ENCODE measurements around the gene MPC1L. TPM values are rescaled to one million over a fixed set of nuclear protein-coding genes. Genes with fewer than 3 reads are reported as not detected.

Gene MPC1L
- total RNA-seq, 1 experiment from 2014 or later: not detected

- no peak for TF ChIP-seq REST (IDR thresholded peaks at IDR 0.05; ENCODE audit: low read depth)
- TF ChIP-seq YY1 (IDR thresholded peaks at IDR 0.05; ENCODE audit: extremely low read depth, insufficient replicate concordance, low read depth, low read length): no peak
- no peak for TF ChIP-seq SRF (IDR thresholded peaks at IDR 0.05; ENCODE audit: low read depth)
- no peak for TF ChIP-seq TCF7L2 (IDR thresholded peaks at IDR 0.05; ENCODE audit: borderline replicate concordance, extremely low read depth, insufficient read depth, insufficient read length)
- no peak for TF ChIP-seq ATF3 (IDR thresholded peaks at IDR 0.05)
- no peak for TF ChIP-seq POLR2A (IDR thresholded peaks at IDR 0.05; ENCODE audit: borderline replicate concordance, extremely low read depth, insufficient read depth, insufficient read length)
- no peak for TF ChIP-seq JUND (IDR thresholded peaks at IDR 0.05)
- TF ChIP-seq SIN3A (IDR thresholded peaks at IDR 0.05; ENCODE audit: low read depth): no peak
- TF ChIP-seq CBX3 (IDR thresholded peaks at IDR 0.05; ENCODE audit: low read depth): no peak
- no peak for TF ChIP-seq ZFX (IDR thresholded peaks at IDR 0.05)
- TF ChIP-seq EGR1 (IDR thresholded peaks at IDR 0.05; ENCODE audit: low read depth): no peak
These were observed 45.1 kb upstream of the MPC1L start (continued) for GRCh38 chrX:40578039-40578695.

GRCh38 chrX:40579141-40579540 lies 44.1 kb upstream of the MPC1L start:
- TF ChIP-seq ATF3 (IDR thresholded peaks at IDR 0.05): no peak
- TF ChIP-seq REST (IDR thresholded peaks at IDR 0.05; ENCODE audit: low read depth): no peak
- TF ChIP-seq EZH2 (IDR thresholded peaks at IDR 0.05): no peak
- TF ChIP-seq SIN3A (IDR thresholded peaks at IDR 0.05; ENCODE audit: low read depth): no peak
- CTCF ChIA-PET: no interaction called here
- Histone ChIP-seq H3K4me3 (replicated peaks in 1 of 2; ENCODE audit: low read depth in 1 of 2, low read length in 2 of 2) (no peak overlapping the region), H3K9me3 (ENCODE audit: control insufficient read depth in 1 of 2, insufficient read depth in 1 of 2, low read depth in 1 of 2, low read length in 2 of 2) (no peaks in the 10 kb centered on the region), H3K4me2 (ENCODE audit: low read length) (no peak overlapping the region), H2AFZ (ENCODE audit: low read depth, low read length, poor library complexity, severe bottlenecking) (no peak overlapping the region), H3K27ac (ENCODE audit: low read depth, low read length) (no peak overlapping the region), H3K36me3 (ENCODE audit: control insufficient read depth in 1 of 2, insufficient read depth in 2 of 2, low read length in 2 of 2) (no peaks in the 10 kb centered on the region), H3K9ac (ENCODE audit: low read length) (no peak overlapping the region), H3K27me3 (ENCODE audit: insufficient read depth, low read length) (no peaks in the 10 kb centered on the region), H3K4me1 (ENCODE audit: control insufficient read depth in 1 of 2, insufficient read depth in 2 of 2, low read length in 2 of 2) (peaks cover 0 to 11% of the 10 kb centered on the region in 2 experiments; a peak in 2 of 4 replicates), H4K20me1 (ENCODE audit: insufficient read depth) (no peaks in the 10 kb centered on the region), H3K79me2 (ENCODE audit: insufficient read depth, low read length) (peaks cover 8% of the 10 kb centered on the region), H3K9me2 (ENCODE audit: insufficient read depth) (no peaks in the 10 kb centered on the region)
- POLR2A ChIA-PET: no interaction called here
- RAD21 ChIA-PET (ENCODE audit: low non-redundant PET in 1 of 2, low total read pairs in 2 of 2, uncharacterized antibody in 2 of 2, unreplicated experiment in 2 of 2): no interaction called here
- DNase-seq (ENCODE audit: low read depth, low spot score) (no peak), ATAC-seq (no peak)
- intact Hi-C loops (cut with micrococcal nuclease): loop anchor here (10.0 kb wide), 1 partner anchor 216 kb away; no protein-coding TSS in a partner anchor
- no TSS peak for BruUV-seq (replicated peaks)
